ENCODE data around the gene ITGA7.
A peak's percentile ranks its signal among the peaks of the same experiment; 100 is the strongest.

The ITGA7 gene

GRCh38 chr12:55721601-55722213 lies 14.0 kb upstream of the ITGA7 start:
- H3K36me3 Mint-ChIP-seq (ENCODE audit: low read depth): peaks cover 30% of the 10 kb centered on the region
- no peaks in the 10 kb centered on the region for H3K9me3 Mint-ChIP-seq
- H3K4me3 Mint-ChIP-seq: no peak overlapping the region

GRCh38 chr12:55720894-55721444 lies 13.3 kb upstream of the ITGA7 start:
- no peak for DNase-seq
- peaks cover 60% of the 10 kb centered on the region for H3K4me1 Mint-ChIP-seq
- H3K27me3 Mint-ChIP-seq (ENCODE audit: low read depth, poor library complexity): peaks cover 1% of the 10 kb centered on the region
- no peak overlapping the region for H3K27ac Mint-ChIP-seq
- H3K36me3 Mint-ChIP-seq (ENCODE audit: low read depth): peaks cover 25% of the 10 kb centered on the region
- TF ChIP-seq CTCF (IDR thresholded peaks at IDR 0.05): no peak
- H3K9me3 Mint-ChIP-seq: no peaks in the 10 kb centered on the region
- H3K4me3 Mint-ChIP-seq: no peak overlapping the region

More at GRCh38 chr12:55721601-55722213, 14.0 kb upstream of the ITGA7 start:
- Mint-ChIP-seq H3K27ac (no peak overlapping the region), H3K27me3 (ENCODE audit: low read depth, poor library complexity) (no peaks in the 10 kb centered on the region), H3K4me1 (peaks cover 64% of the 10 kb centered on the region)
- TF ChIP-seq CTCF (IDR thresholded peaks at IDR 0.05): no peak
- no peak for DNase-seq

- H3K9me3 Mint-ChIP-seq: no peaks in the 10 kb centered on the region
- H3K27ac Mint-ChIP-seq: peak within 1 kb of the TSS; percentile 66
- no peak within 1 kb of the TSS for H3K4me3 Mint-ChIP-seq
- H3K4me1 Mint-ChIP-seq: peaks cover 60% of the 10 kb centered on the region
- peaks cover 5% of the 10 kb centered on the region for H3K27me3 Mint-ChIP-seq (ENCODE audit: low read depth, poor library complexity)
- peaks cover 16% of the 10 kb centered on the region for H3K36me3 Mint-ChIP-seq (ENCODE audit: low read depth)
- TF ChIP-seq CTCF (IDR thresholded peaks at IDR 0.05): no peak
- no peak for DNase-seq
These were observed 12.4 kb upstream of the ITGA7 start, which contains the start of gene RDH5 for GRCh38 chr12:55720071-55720564. TSS of gene RDH5 (plus strand) at chr12:55720393. CDS start at chr12:55721185, 792 bp downstream.

- H3K27ac Mint-ChIP-seq: peak overlapping the region; percentile 66
- TF ChIP-seq CTCF (IDR thresholded peaks at IDR 0.05): no peak
- H3K9me3 Mint-ChIP-seq: no peaks in the 10 kb centered on the region
- peaks cover 9% of the 10 kb centered on the region for H3K36me3 Mint-ChIP-seq (ENCODE audit: low read depth)
- no peak for DNase-seq
- H3K4me3 Mint-ChIP-seq: no peak overlapping the region
- peaks cover 53% of the 10 kb centered on the region for H3K4me1 Mint-ChIP-seq
- H3K27me3 Mint-ChIP-seq (ENCODE audit: low read depth, poor library complexity): peaks cover 5% of the 10 kb centered on the region
These were observed 11.7 kb upstream of the ITGA7 start for GRCh38 chr12:55719371-55719770.

GRCh38 chr12:55718624-55719275 lies 11.0 kb upstream of the ITGA7 start:
- H3K4me3 Mint-ChIP-seq: peak overlapping the region; percentile 88
- peaks cover 8% of the 10 kb centered on the region for H3K36me3 Mint-ChIP-seq (ENCODE audit: low read depth)
- no peak for DNase-seq
- no peak for TF ChIP-seq CTCF (IDR thresholded peaks at IDR 0.05)
- no peaks in the 10 kb centered on the region for H3K9me3 Mint-ChIP-seq
- H3K27ac Mint-ChIP-seq: peak overlapping the region; percentile 92
- peaks cover 51% of the 10 kb centered on the region for H3K4me1 Mint-ChIP-seq
- H3K27me3 Mint-ChIP-seq (ENCODE audit: low read depth, poor library complexity): peaks cover 5% of the 10 kb centered on the region
